Ramos (cell line): Measurements from ENCODE around the gene NCAPG2.

Source experiments
- in situ Hi-C: fragments of 300-500 bp; cut with MboI; formaldehyde crosslinking; loops from one replicate; pipeline ENCODE4 v1.14.3; 2022; ENCODE audit warnings: low sequenced_read_pairs; ENCODE audit not compliant: unreplicated experiment

Gene NCAPG2

GRCh38 chr7:158704524-158705233 is at the start of gene NCAPG2:
Gene NCAPG2 (minus strand): TSS chr7:158704804. CDS start chr7:158701899, 2,905 bp downstream.
- in situ Hi-C loops, result no loop called here

- in situ Hi-C loops, result no loop called here
These were observed 49.3 kb upstream of the NCAPG2 start for GRCh38 chr7:158753900-158754299.

- in situ Hi-C loops, result no loop called here
These were observed 47.1 kb upstream of the NCAPG2 start for GRCh38 chr7:158751751-158752150.

GRCh38 chr7:158751199-158751598 is 46.6 kb upstream of the NCAPG2 start:
- in situ Hi-C loops, result no loop called here

- in situ Hi-C loops, result no loop called here
These were observed 46.1 kb upstream of the NCAPG2 start for GRCh38 chr7:158750702-158751101.

- in situ Hi-C loops, result no loop called here
These were observed 44.8 kb upstream of the NCAPG2 start for GRCh38 chr7:158749396-158749795.

- in situ Hi-C loops, result no loop called here
These were observed 43.7 kb upstream of the NCAPG2 start for GRCh38 chr7:158748335-158748734.

GRCh38 chr7:158747408-158747807 is 42.8 kb upstream of the NCAPG2 start:
- in situ Hi-C loops, result no loop called here

GRCh38 chr7:158746957-158747356 is 42.4 kb upstream of the NCAPG2 start:
- in situ Hi-C loops, result no loop called here

GRCh38 chr7:158745057-158745715 is 40.6 kb upstream of the NCAPG2 start:
- in situ Hi-C loops, result no loop called here

GRCh38 chr7:158744070-158744469 is 39.5 kb upstream of the NCAPG2 start:
- in situ Hi-C loops, result no loop called here

- in situ Hi-C loops, result no loop called here
These were observed 38.6 kb upstream of the NCAPG2 start for GRCh38 chr7:158743219-158743618.

GRCh38 chr7:158742065-158742821 is 37.6 kb upstream of the NCAPG2 start:
- in situ Hi-C loops, result no loop called here

- in situ Hi-C loops, result no loop called here
These were observed 36.7 kb upstream of the NCAPG2 start for GRCh38 chr7:158741294-158741666.

- in situ Hi-C loops, result no loop called here
These were observed 36.2 kb upstream of the NCAPG2 start for GRCh38 chr7:158740657-158741293.

GRCh38 chr7:158740013-158740656 is 35.5 kb upstream of the NCAPG2 start:
- in situ Hi-C loops, result no loop called here

- in situ Hi-C loops, result no loop called here
These were observed 34.2 kb upstream of the NCAPG2 start for GRCh38 chr7:158738841-158739240.

GRCh38 chr7:158737064-158737695 is 32.6 kb upstream of the NCAPG2 start:
- in situ Hi-C loops, result no loop called here

- in situ Hi-C loops, result no loop called here
These were observed 31.3 kb upstream of the NCAPG2 start for GRCh38 chr7:158735935-158736334.

GRCh38 chr7:158734861-158735260 is 30.3 kb upstream of the NCAPG2 start:
- in situ Hi-C loops, result no loop called here
